ENCODE data around the gene PHLPP1.

Gene PHLPP1

DNA sequence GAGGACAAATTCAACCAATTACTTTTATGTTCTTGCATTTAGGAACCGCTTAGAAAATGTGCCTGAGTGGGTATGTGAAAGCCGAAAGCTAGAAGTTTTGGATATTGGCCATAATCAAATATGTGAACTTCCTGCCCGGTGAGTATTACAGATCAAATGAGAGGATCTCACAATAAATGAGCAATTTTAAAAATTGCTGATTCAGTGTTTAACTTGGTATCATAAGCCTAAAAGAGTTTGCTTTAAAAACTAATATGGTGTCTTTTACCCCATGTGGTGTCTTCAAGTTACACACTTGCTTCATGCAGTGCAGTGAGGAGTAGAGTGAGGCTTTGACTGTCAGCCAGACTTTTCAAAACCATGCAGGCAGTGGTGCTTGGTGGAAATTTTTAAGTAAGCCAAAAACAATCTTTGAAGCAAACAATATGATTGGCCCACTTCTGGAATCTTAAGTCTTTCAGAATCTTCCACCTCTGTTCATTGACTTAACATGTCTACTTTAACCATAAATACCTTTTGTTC lies 199.6 kb downstream of the PHLPP1 start:
- H3K27me3 ChIP-seq (ENCODE audit: control insufficient read depth in 1 of 2, insufficient read depth in 2 of 2, low read length in 2 of 2) = no peaks in the 10 kb centered on the region
- H3K9me3 ChIP-seq (ENCODE audit: control insufficient read depth in 1 of 2, low read length in 2 of 2) = no peaks in the 10 kb centered on the region
- H3K4me3 ChIP-seq (ENCODE audit: low read depth in 1 of 2, low read length in 2 of 2) = no peak overlapping the region
- H3K4me1 ChIP-seq (ENCODE audit: control insufficient read depth in 1 of 2, insufficient read depth in 2 of 2, low read length in 2 of 2) = no peaks in the 10 kb centered on the region
- H3K27ac ChIP-seq (ENCODE audit: low read depth, low read length) = no peak overlapping the region
- H3K36me3 ChIP-seq (ENCODE audit: control insufficient read depth in 1 of 2, insufficient read depth in 2 of 2, low read length in 2 of 2) = peaks cover 0 to 2% of the 10 kb centered on the region in 2 donors
- H3K9ac ChIP-seq (ENCODE audit: low read depth in 1 of 2, low read length in 2 of 2) = no peak overlapping the region

DNA sequence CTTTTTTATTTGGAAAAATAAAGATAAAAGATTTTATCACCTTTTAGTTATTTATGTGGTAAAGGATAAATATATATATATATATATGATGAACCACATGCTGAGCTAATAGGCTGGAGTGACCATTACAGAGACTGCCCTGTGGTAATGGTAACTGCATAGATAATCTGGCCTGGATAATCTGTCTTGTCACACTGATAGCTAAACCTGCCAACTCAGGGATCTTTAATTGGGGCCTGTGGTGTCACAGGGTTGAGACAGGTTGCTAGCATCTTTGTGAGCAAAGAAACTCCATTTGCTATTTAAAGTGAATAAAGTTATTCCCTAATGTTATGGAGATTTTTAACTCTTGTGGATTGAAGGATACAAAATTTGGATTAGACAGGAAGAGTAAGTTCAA lies 203.0 kb downstream of the PHLPP1 start:
- Histone ChIP-seq H3K27ac (ENCODE audit: low read depth, low read length) (no peak overlapping the region), H3K27me3 (ENCODE audit: control insufficient read depth in 1 of 2, insufficient read depth in 2 of 2, low read length in 2 of 2) (no peaks in the 10 kb centered on the region), H3K9ac (ENCODE audit: low read depth in 1 of 2, low read length in 2 of 2) (no peak overlapping the region), H3K4me3 (ENCODE audit: low read depth in 1 of 2, low read length in 2 of 2) (no peak overlapping the region), H3K9me3 (ENCODE audit: control insufficient read depth in 1 of 2, low read length in 2 of 2) (no peaks in the 10 kb centered on the region), H3K36me3 (ENCODE audit: control insufficient read depth in 1 of 2, insufficient read depth in 2 of 2, low read length in 2 of 2) (peaks cover 0 to 6% of the 10 kb centered on the region in 2 donors), H3K4me1 (ENCODE audit: control insufficient read depth in 1 of 2, insufficient read depth in 2 of 2, low read length in 2 of 2) (no peaks in the 10 kb centered on the region)

DNA sequence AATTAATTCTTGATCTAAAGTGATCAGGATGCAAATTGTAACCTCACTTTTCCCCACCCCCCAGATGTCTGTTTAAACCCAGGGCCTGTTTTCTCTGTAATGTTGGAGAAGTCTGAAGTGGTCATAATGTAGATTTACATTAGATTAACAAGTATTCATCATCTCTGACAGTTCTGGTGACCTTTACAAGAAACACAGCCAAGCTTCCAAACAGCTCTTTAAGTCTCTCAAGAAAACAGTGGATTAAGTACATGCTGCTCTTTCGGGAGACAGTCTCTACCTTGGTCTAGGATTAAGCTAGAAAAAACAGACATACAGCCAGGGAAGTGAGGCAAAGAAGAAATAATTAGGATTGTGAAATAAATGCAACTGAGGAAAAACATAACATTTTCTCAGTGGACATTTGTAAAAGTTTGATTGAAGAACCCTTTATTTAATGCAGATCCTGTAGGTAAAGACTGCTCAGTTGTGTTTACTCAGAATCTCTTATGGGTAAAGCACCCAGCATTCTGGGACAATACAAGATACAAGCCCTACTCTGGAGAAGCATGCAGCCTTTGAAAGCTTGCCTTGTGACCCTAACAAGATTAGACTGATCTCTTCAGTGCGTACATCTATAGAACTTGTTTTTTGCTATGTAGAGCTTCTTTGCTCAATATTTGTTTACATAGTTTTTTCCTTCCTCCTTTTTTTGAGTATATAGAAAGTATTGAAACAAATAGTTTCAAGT lies 203.9 kb downstream of the PHLPP1 start:
- no peak overlapping the region for H3K27ac ChIP-seq (ENCODE audit: low read depth, low read length)
- H3K4me1 ChIP-seq (ENCODE audit: control insufficient read depth in 1 of 2, insufficient read depth in 2 of 2, low read length in 2 of 2) = no peaks in the 10 kb centered on the region
- H3K4me3 ChIP-seq (ENCODE audit: low read depth in 1 of 2, low read length in 2 of 2) = no peak overlapping the region
- no peaks in the 10 kb centered on the region for H3K27me3 ChIP-seq (ENCODE audit: control insufficient read depth in 1 of 2, insufficient read depth in 2 of 2, low read length in 2 of 2)
- H3K9me3 ChIP-seq (ENCODE audit: control insufficient read depth in 1 of 2, low read length in 2 of 2) = no peaks in the 10 kb centered on the region
- peaks cover 0 to 6% of the 10 kb centered on the region in 2 donors for H3K36me3 ChIP-seq (ENCODE audit: control insufficient read depth in 1 of 2, insufficient read depth in 2 of 2, low read length in 2 of 2)
- H3K9ac ChIP-seq (ENCODE audit: low read depth in 1 of 2, low read length in 2 of 2) = no peak overlapping the region

DNA sequence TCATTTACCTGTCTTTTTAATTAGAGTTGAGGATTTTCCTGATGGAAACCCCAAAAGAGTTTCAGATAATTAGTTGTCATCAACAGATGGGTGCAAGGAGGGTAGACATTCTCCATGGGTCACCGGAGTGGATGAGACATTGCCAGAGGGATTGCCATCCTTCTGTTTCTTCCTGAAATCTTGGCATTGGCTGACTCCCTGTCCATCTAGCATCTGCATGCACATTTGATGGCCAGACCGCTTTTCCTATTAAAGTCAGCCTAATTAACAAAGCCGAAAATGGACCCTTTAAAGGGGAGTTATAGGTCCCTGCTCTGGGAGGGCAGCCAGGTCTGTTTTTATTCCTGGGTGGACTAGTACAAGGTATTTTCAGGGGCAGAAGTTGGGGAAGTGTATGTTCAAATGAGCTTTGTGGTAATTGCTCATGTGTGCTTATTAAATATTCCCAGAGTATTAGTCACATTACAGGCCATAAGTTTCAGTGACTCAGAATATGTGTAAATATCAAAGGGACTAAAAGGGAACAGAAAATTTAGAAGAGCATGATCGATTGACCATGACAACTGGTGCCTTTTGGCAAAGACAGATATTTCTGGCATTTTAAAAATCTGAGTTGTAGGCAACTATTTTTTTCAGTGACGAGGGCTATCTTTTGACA lies 209.8 kb downstream of the PHLPP1 start:
- Histone ChIP-seq H3K27me3 (ENCODE audit: control insufficient read depth in 1 of 2, insufficient read depth in 2 of 2, low read length in 2 of 2) (no peaks in the 10 kb centered on the region), H3K9ac (ENCODE audit: low read depth in 1 of 2, low read length in 2 of 2) (no peak overlapping the region), H3K9me3 (ENCODE audit: control insufficient read depth in 1 of 2, low read length in 2 of 2) (no peaks in the 10 kb centered on the region), H3K36me3 (ENCODE audit: control insufficient read depth in 1 of 2, insufficient read depth in 2 of 2, low read length in 2 of 2) (peaks cover 0 to 2% of the 10 kb centered on the region in 2 donors), H3K4me1 (ENCODE audit: control insufficient read depth in 1 of 2, insufficient read depth in 2 of 2, low read length in 2 of 2) (no peaks in the 10 kb centered on the region), H3K27ac (ENCODE audit: low read depth, low read length) (no peak overlapping the region), H3K4me3 (ENCODE audit: low read depth in 1 of 2, low read length in 2 of 2) (no peak overlapping the region)

DNA sequence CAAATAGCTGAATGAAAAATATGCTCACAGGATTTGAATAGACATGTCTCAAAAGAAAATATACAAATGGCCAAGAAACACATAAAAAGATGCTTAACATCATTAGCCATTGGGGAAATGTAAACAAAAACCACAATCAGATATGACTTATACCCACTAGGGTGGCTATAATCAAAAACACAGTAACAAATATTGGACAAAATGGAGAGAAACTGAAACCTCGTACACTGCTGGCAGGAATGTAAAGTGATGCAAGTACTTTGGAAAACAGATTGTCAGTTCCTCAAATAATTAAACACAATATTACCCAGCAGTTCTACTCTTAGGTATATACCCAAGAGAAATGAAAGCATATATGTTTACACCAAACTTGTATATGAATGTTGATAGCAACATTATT lies 213.0 kb downstream of the PHLPP1 start:
- Histone ChIP-seq H3K36me3 (ENCODE audit: control insufficient read depth in 1 of 2, insufficient read depth in 2 of 2, low read length in 2 of 2) (no peaks in the 10 kb centered on the region), H3K9ac (ENCODE audit: low read depth in 1 of 2, low read length in 2 of 2) (no peak overlapping the region), H3K27ac (ENCODE audit: low read depth, low read length) (no peak overlapping the region), H3K27me3 (ENCODE audit: control insufficient read depth in 1 of 2, insufficient read depth in 2 of 2, low read length in 2 of 2) (no peaks in the 10 kb centered on the region), H3K9me3 (ENCODE audit: control insufficient read depth in 1 of 2, low read length in 2 of 2) (no peaks in the 10 kb centered on the region), H3K4me1 (ENCODE audit: control insufficient read depth in 1 of 2, insufficient read depth in 2 of 2, low read length in 2 of 2) (no peaks in the 10 kb centered on the region), H3K4me3 (ENCODE audit: low read depth in 1 of 2, low read length in 2 of 2) (no peak overlapping the region)

DNA sequence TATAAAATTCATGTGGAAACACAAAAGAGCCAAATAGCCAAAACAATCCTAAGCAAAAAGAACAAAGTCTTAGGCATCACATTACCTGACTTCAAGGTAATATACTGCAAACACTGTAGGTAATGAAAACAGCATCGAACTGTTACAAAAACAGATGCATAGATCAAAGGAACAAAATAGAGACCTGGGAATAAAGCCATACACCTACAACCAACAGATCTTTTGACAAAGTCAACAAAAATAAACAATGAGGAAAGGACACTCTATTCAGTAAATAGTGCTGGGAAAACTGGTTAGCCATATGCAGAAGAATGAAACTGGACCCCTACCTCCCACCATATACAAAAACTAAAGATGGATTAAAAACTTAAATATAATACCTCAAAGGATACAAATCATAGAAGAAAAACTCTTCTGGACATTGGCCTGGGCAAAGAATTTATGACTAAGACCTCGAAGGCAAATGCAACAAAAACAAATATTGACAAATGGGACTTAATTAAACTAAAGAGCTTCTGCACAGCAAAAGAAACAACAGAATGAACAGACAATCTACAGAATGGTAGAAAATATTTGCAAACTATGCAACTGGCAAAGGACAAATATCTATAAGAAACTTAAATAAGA lies 218.0 kb downstream of the PHLPP1 start:
- H3K27ac ChIP-seq (ENCODE audit: low read depth, low read length) = no peak overlapping the region
- H3K27me3 ChIP-seq (ENCODE audit: control insufficient read depth in 1 of 2, insufficient read depth in 2 of 2, low read length in 2 of 2) = no peaks in the 10 kb centered on the region
- H3K9ac ChIP-seq (ENCODE audit: low read depth in 1 of 2, low read length in 2 of 2) = no peak overlapping the region
- no peaks in the 10 kb centered on the region for H3K36me3 ChIP-seq (ENCODE audit: control insufficient read depth in 1 of 2, insufficient read depth in 2 of 2, low read length in 2 of 2)
- no peaks in the 10 kb centered on the region for H3K9me3 ChIP-seq (ENCODE audit: control insufficient read depth in 1 of 2, low read length in 2 of 2)
- no peaks in the 10 kb centered on the region for H3K4me1 ChIP-seq (ENCODE audit: control insufficient read depth in 1 of 2, insufficient read depth in 2 of 2, low read length in 2 of 2)
- H3K4me3 ChIP-seq (ENCODE audit: low read depth in 1 of 2, low read length in 2 of 2) = no peak overlapping the region

DNA sequence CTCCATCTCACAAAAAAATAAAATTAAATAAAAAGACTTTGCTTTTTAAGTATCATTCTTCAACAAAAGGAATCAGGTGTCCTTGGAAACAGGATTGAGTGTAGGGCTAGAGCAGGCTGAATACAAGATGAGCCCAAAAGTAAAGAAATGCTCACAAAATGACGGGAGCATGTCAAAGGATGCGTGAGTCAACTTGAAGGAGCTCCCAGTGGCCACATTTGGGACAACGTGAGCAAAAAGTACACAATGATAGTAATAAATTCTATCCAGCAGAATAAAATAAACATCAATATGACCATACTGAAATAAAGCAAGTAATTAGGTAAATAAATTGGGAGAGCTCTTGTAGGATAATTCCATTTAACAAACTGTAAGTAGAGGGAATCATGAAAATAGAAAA lies 220.7 kb downstream of the PHLPP1 start:
- H3K9ac ChIP-seq (ENCODE audit: low read depth in 1 of 2, low read length in 2 of 2) = no peak overlapping the region
- no peak overlapping the region for H3K27ac ChIP-seq (ENCODE audit: low read depth, low read length)
- no peaks in the 10 kb centered on the region for H3K27me3 ChIP-seq (ENCODE audit: control insufficient read depth in 1 of 2, insufficient read depth in 2 of 2, low read length in 2 of 2)
- no peaks in the 10 kb centered on the region for H3K36me3 ChIP-seq (ENCODE audit: control insufficient read depth in 1 of 2, insufficient read depth in 2 of 2, low read length in 2 of 2)
- no peak overlapping the region for H3K4me3 ChIP-seq (ENCODE audit: low read depth in 1 of 2, low read length in 2 of 2)
- no peaks in the 10 kb centered on the region for H3K4me1 ChIP-seq (ENCODE audit: control insufficient read depth in 1 of 2, insufficient read depth in 2 of 2, low read length in 2 of 2)
- no peaks in the 10 kb centered on the region for H3K9me3 ChIP-seq (ENCODE audit: control insufficient read depth in 1 of 2, low read length in 2 of 2)

DNA sequence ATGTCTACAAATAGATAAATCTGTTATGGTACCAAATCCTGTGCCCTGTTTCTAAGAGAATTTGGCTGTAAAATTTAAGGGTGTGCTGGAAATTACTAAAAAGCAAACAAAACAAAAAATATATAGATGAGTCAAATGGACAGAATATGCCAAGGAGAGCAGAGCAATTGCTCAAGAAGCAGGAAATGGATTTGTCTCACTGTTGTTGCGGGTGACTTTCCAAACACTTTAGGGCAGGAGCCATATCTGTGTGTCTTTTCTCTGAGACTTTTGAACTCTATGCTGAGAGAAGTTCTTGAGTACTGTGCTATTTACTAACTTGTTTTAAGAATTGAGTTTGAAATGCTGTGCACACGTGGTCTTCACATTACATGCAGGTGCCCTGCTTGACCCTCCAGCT lies 221.7 kb downstream of the PHLPP1 start:
- Histone ChIP-seq H3K36me3 (ENCODE audit: control insufficient read depth in 1 of 2, insufficient read depth in 2 of 2, low read length in 2 of 2) (no peaks in the 10 kb centered on the region), H3K27me3 (ENCODE audit: control insufficient read depth in 1 of 2, insufficient read depth in 2 of 2, low read length in 2 of 2) (no peaks in the 10 kb centered on the region), H3K27ac (ENCODE audit: low read depth, low read length) (no peak overlapping the region), H3K4me1 (ENCODE audit: control insufficient read depth in 1 of 2, insufficient read depth in 2 of 2, low read length in 2 of 2) (no peaks in the 10 kb centered on the region), H3K9ac (ENCODE audit: low read depth in 1 of 2, low read length in 2 of 2) (no peak overlapping the region), H3K4me3 (ENCODE audit: low read depth in 1 of 2, low read length in 2 of 2) (no peak overlapping the region), H3K9me3 (ENCODE audit: control insufficient read depth in 1 of 2, low read length in 2 of 2) (no peaks in the 10 kb centered on the region)

DNA sequence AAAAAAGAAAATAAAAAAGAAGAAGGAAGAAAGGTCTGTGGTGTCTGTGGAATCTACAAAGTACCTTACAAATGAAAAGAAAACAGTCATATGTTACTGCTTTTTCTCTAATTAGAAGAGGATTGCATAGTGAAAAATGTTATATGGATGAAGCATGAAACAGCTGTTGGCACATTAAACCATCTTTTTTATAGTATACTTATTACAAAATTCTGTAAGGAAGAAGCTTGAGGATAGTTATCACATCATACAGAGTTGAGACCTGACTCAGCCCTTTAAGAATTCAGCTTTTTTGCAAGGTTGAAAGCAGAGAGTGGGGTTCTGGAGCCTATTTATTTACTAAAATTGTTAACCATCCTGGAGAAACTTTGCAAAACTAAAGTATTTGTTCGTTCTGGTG lies 222.7 kb downstream of the PHLPP1 start:
- no peak overlapping the region for H3K27ac ChIP-seq (ENCODE audit: low read depth, low read length)

DNA sequence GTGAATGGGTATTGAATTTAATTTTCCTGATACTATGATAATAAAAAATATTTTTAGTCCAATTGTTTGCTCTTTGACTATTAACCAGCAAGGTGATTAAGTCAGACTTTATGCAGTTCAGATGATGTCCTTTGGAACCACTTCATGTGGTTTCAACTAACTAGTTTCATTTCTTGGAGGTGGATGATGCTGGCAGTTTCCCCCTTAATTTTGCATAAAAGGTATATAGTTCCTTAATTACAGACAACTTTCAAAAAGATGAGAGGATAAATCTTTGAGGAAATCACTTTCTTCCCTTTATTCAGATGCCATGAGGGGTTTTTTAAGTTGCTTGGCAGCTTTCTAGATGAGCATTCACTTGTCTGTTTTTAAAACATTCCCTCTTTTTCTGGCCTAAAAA lies 223.1 kb downstream of the PHLPP1 start:
- H3K9me3 ChIP-seq (ENCODE audit: control insufficient read depth in 1 of 2, low read length in 2 of 2) = no peaks in the 10 kb centered on the region
- peaks cover 0 to 5% of the 10 kb centered on the region in 2 donors for H3K36me3 ChIP-seq (ENCODE audit: control insufficient read depth in 1 of 2, insufficient read depth in 2 of 2, low read length in 2 of 2)
- no peaks in the 10 kb centered on the region for H3K4me1 ChIP-seq (ENCODE audit: control insufficient read depth in 1 of 2, insufficient read depth in 2 of 2, low read length in 2 of 2)
- H3K27me3 ChIP-seq (ENCODE audit: control insufficient read depth in 1 of 2, insufficient read depth in 2 of 2, low read length in 2 of 2) = no peaks in the 10 kb centered on the region
- no peak overlapping the region for H3K9ac ChIP-seq (ENCODE audit: low read depth in 1 of 2, low read length in 2 of 2)
- no peak overlapping the region for H3K27ac ChIP-seq (ENCODE audit: low read depth, low read length)
- H3K4me3 ChIP-seq (ENCODE audit: low read depth in 1 of 2, low read length in 2 of 2) = no peak overlapping the region

More for the DNA sequence above, 222.7 kb downstream of the PHLPP1 start:
- H3K36me3 ChIP-seq (ENCODE audit: control insufficient read depth in 1 of 2, insufficient read depth in 2 of 2, low read length in 2 of 2) = no peaks in the 10 kb centered on the region
- H3K4me3 ChIP-seq (ENCODE audit: low read depth in 1 of 2, low read length in 2 of 2) = no peak overlapping the region
- H3K9ac ChIP-seq (ENCODE audit: low read depth in 1 of 2, low read length in 2 of 2) = no peak overlapping the region
- H3K9me3 ChIP-seq (ENCODE audit: control insufficient read depth in 1 of 2, low read length in 2 of 2) = no peaks in the 10 kb centered on the region
- H3K27me3 ChIP-seq (ENCODE audit: control insufficient read depth in 1 of 2, insufficient read depth in 2 of 2, low read length in 2 of 2) = no peaks in the 10 kb centered on the region
- no peaks in the 10 kb centered on the region for H3K4me1 ChIP-seq (ENCODE audit: control insufficient read depth in 1 of 2, insufficient read depth in 2 of 2, low read length in 2 of 2)

All from duodenal mucosa (tissue), 2 donors.